Mucosa of descending colon (tissue), 3 donors: Measurements from ENCODE around the gene RNU6-1. TPM values are rescaled to one million over a fixed set of nuclear protein-coding genes. Genes with fewer than 3 reads are reported as not detected.

Source experiments
- ATAC-seq: fragments of 200-7000 bp; cut with Tn5 transposase; one replicate; pipeline ENCODE4 v1.9.1; 2020; ENCODE audit warnings: mild to moderate bottlenecking, moderate library complexity
- DNase-seq, 3 donors: peaks; one replicate each; pipeline ENCODE4 v3.0.0-alpha.2; 2020
- H3K36me3 ChIP-seq: fragments of 200-600 bp; one replicate; pipeline ENCODE4 v1.8.0; 2021; ENCODE audit warnings: low read depth, mild to moderate bottlenecking
- H3K4me1 ChIP-seq: fragments of 200-600 bp; one replicate; pipeline ENCODE4 v1.8.0; 2021; ENCODE audit warnings: low read depth, mild to moderate bottlenecking
- H3K4me3 ChIP-seq: fragments of 200-600 bp; one replicate; pipeline ENCODE4 v1.8.0; 2021; ENCODE audit warnings: mild to moderate bottlenecking
- H3K9me3 ChIP-seq: fragments of 200-600 bp; one replicate; pipeline ENCODE4 v1.8.0; 2021; ENCODE audit warnings: mild to moderate bottlenecking
- intact Hi-C, 2 donors: fragments of 100-400 bp; cut with DNase I in 1 of 2; cut with micrococcal nuclease in 1 of 2; formaldehyde crosslinking; loops; one replicate each; pipeline versions ENCODE4 v1.11.0 to v1.11.1; 2022; cut with DNase I, micrococcal nuclease
- total RNA-seq, 3 donors: library from RNA; stranded (reverse); fragmentation: NEBNext Ultra II Directional in 2 of 3; extraction: Animal tissue kit (Norgen Biotek cat#: 25700) in 2 of 3; gene quantifications; one replicate each; pipeline versions ENCODE4 v1.2.1 to v1.2.4, GENCODE V29; 2021 to 2023
- TF ChIP-seq, protein P1 (sequence below): fragments of 200-600 bp; IDR thresholded peaks from one replicate; pipeline ENCODE4 v1.8.0; 2022; ENCODE audit warnings: antibody characterized with exemption, mild to moderate bottlenecking
- donor health status: DM: no; HTN: no; CAD: no; lungs with moderate emphysema.
- donor health status: DM: no; HTN: no; CAD: no.
- donor health status: DM: no; HTN: yes; CAD: no.

RNU6-1 gene
- total RNA-seq, 3 donors from 2014 or later: not detected

DNA sequence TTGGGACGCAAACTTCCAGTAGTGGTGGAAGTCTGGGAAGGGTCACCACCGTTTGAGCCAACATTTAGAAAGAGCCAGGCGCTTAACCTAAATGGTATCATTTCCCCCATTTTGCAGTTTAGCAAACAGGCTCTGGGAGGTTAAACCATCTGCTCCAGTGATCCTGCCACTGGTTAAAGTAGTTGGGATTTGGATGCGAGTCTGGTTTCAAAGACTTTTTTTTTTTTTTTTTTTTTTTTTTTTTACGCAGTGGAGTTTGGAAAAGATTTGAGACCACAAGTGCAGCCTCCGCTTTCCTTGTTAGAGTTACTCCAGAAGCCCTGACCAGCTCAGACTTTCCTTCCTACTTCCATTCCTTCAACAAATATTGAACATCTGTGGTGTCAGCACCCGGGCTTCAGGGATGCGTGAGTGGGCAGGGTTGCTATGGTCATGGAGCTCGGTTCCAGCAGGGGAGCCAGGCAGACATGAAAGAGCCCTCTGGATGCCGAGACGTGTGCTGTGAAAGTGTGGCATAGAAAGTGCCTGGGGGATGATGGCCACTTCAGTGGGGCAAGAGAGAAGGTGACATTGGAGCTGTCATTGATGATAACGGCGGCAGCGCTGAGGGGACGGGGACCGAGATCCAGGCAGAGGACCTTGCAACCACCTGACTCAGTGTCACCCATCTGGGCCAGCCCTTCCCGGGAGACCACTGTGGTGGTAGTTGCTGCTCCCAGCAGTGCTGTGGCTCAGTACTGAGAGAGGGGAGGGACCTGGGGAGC is 1.1 kb upstream of the RNU6-1 start:
- Histone ChIP-seq H3K4me1 (peaks cover 21% of the 10 kb centered on the region), H3K9me3 (no peaks in the 10 kb centered on the region), H3K36me3 (peaks cover 4% of the 10 kb centered on the region), H3K4me3 (peak overlapping the region; percentile 53)
- ATAC-seq: peak; percentile 10
- TF ChIP-seq, protein P1, sequence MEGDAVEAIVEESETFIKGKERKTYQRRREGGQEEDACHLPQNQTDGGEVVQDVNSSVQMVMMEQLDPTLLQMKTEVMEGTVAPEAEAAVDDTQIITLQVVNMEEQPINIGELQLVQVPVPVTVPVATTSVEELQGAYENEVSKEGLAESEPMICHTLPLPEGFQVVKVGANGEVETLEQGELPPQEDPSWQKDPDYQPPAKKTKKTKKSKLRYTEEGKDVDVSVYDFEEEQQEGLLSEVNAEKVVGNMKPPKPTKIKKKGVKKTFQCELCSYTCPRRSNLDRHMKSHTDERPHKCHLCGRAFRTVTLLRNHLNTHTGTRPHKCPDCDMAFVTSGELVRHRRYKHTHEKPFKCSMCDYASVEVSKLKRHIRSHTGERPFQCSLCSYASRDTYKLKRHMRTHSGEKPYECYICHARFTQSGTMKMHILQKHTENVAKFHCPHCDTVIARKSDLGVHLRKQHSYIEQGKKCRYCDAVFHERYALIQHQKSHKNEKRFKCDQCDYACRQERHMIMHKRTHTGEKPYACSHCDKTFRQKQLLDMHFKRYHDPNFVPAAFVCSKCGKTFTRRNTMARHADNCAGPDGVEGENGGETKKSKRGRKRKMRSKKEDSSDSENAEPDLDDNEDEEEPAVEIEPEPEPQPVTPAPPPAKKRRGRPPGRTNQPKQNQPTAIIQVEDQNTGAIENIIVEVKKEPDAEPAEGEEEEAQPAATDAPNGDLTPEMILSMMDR: no peak
- intact Hi-C loops: no loop called here
- DNase-seq: peak in 1 of 3 donors; percentile 33

DNA sequence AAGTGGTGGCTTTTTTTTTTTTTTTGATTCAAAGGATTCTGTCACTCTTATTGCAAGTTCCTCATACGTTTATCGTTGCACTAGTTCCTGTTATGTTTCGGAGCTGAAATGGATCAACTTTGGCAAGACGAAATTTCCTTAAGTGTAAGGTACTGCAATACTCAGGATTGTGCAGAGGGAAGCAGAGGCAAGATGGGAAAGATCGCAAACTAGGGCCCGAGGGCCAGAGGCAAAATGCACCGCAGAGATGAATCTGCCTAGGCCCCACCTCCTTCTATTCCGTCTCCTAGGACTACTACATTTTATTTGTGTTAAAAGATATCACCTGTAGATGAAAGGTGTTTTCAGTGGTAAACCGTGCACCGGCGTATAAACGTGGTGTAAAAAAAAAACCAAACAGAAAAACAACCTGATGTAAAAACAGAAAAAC is 331 bp downstream of the RNU6-1 start:
- ATAC-seq: peak; percentile 17
- Histone ChIP-seq H3K4me3 (no peak overlapping the region), H3K36me3 (peaks cover 4% of the 10 kb centered on the region), H3K4me1 (peaks cover 35% of the 10 kb centered on the region), H3K9me3 (no peaks in the 10 kb centered on the region)
- DNase-seq: peak in 1 of 3 donors; percentile 32
- intact Hi-C loops: loop anchor here (5.0 kb wide), 2 partner anchors 317 to 382 kb away; partner anchors contain the start of gene C15orf61 (in 1 of the 2)
- TF ChIP-seq, protein P1: no peak

DNA sequence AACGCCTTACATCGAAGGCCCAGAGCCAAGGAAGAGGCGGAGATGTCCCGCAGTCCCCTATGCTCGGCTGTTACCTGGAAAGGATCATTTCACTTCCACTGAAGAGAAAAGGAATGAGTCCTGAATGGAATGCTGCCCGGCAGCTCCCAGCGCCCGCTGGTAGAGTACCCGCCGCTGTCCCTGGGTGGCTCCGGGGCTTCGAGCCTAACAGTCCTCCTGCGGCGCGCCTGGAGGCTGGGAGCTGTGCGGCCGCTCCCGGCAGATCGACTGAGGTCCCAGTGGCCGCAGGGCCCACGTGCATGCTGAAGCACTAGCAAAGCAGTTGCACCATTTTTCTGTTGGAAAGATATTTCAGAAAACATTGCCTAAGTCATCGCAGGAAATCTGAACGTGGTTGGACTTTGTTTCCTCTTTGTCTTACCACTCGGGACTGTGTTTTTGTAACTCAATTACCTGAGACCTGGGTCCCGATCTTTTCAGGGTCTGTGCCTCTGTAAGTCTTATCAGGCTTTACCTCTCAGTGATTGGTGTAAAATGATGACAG is 984 bp downstream of the RNU6-1 start:
- intact Hi-C loops: loop anchor here (5.0 kb wide), 2 partner anchors 317 to 382 kb away; partner anchors contain the start of gene C15orf61 (in 1 of the 2)
- DNase-seq: peak; percentile 62 to 74 (median 73)
- Histone ChIP-seq H3K36me3 (peaks cover 4% of the 10 kb centered on the region), H3K4me1 (peaks cover 42% of the 10 kb centered on the region), H3K4me3 (no peak overlapping the region), H3K9me3 (no peaks in the 10 kb centered on the region)
- TF ChIP-seq, protein P1: no peak
- ATAC-seq: peak; percentile 47

DNA sequence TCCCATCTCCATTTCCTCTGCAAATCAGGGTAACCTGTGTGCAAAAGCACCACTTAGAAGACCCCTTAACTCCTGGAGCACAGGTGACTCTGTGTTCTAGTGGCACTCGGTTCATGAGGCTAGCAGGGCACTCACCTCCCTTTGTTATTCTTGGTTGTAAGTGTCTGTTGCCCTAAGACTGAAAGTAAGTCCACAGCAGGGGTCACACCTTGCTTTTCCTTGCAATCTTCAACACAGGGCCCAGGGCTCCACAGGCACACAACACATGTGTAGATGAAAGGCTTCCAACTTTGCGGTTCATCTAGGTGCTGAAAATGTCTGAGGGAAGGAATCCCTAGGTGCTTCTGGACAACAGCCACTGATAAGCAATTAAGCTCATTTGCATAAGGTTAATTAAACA is 2.9 kb downstream of the RNU6-1 start:
- Histone ChIP-seq H3K9me3 (no peaks in the 10 kb centered on the region), H3K36me3 (peaks cover 4% of the 10 kb centered on the region), H3K4me1 (peaks cover 58% of the 10 kb centered on the region), H3K4me3 (no peak overlapping the region)
- ATAC-seq: no peak
- no peak for DNase-seq
- intact Hi-C loops: loop anchor here (5.0 kb wide), 2 partner anchors 315 to 380 kb away; partner anchors contain the start of gene C15orf61 (in 1 of the 2)
- TF ChIP-seq, protein P1: no peak

DNA sequence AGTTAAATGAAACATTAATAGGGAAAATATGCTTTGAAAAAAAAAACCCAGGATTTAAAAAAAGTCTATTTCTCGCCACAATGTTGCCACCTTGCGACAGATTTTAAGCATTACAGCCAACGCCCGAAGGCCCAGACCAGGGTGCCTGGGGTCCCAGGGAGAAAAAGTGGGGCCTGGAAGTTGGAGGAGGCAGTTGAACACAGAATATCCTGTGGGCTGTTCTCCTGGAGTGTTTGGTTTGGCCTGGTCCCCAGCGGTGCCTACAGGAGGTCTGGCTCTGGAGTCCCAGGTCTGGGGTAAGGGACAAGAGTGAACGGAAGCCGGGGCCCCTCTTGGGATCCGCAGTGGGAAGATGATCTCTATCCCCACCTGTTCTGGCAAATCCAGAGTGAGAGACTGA is 3.4 kb downstream of the RNU6-1 start:
- peaks cover 4% of the 10 kb centered on the region for H3K36me3 ChIP-seq
- no peak overlapping the region for H3K4me3 ChIP-seq
- intact Hi-C loops: loop anchor here (5.0 kb wide), 2 partner anchors 314 to 379 kb away; partner anchors contain the start of gene C15orf61 (in 1 of the 2)
- TF ChIP-seq, protein P1: peak; percentile 78
- H3K4me1 ChIP-seq: peaks cover 57% of the 10 kb centered on the region
- H3K9me3 ChIP-seq: no peaks in the 10 kb centered on the region
- ATAC-seq: no peak
- peak in 2 of 3 donors; percentile 62 to 74 for DNase-seq
